GM19099 (cell line): ENCODE data around the gene RHOH.
A peak's percentile ranks its signal among the peaks of the same experiment; 100 is the strongest.

Experiments
- POLR2A ChIP-seq: IDR thresholded peaks from 3 replicates; pipeline ENCODE4 v1.6.1; 2011; ENCODE audit warnings: low read depth; ENCODE audit not compliant: insufficient read length; ENCODE audit errors: extremely low read depth

RHOH gene

DNA sequence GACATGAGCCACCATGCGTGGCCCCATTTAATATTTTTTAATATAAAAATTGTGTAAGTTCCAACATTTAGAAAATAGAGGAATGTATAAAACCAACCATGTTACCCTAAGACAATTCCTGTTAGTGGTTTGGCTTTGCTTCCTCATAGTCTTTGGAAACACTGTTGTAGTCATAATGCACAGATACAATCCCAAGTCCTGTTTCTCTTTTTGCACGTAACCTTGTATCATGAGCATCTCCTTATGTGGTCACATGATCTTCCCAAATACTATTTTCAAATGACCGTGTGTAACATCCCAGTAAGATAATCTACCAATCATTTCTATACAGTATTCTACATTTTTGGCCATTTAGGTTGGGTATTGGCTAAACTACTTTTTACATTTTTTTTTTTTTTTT, 13.9 kb upstream of the RHOH start:
- TF ChIP-seq POLR2A: no peak

DNA sequence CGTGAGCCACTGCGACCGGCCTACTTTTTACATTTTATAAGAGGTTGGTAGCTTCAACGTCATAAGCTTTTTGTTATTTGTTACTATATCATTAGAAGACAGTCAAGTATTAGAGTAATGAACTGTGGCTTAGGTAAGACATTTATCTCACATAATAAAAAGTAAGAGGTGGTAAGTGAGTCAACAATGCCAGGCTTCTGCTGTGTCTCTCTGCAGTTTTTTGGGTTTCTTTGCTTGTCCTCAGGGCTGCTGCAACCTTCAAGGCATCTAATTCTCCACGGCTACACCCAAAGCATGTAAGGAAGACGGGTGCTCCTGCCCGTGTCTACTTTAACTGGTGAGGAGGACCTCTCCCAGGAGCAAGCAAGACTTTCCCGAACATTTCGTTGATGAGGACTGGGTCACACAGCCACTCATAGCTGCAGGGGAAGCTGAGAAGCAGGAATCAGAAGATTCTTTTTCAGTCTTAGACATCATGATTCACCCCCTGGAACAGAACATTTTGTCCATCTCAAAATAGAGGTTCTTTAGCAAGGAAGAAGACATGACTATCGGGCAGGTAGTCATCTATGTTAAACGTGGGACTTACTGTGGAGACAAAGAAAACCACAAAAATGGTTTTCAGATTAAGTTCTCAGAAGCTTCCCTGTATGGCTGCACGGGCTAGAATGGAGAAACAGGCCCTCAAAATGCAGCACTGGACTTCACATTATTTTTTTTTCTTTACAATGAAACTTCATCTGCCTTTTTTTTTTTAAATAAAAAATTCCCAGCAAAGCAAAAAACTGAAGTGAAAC, 13.0 kb upstream of the RHOH start:
- TF ChIP-seq POLR2A: no peak

DNA sequence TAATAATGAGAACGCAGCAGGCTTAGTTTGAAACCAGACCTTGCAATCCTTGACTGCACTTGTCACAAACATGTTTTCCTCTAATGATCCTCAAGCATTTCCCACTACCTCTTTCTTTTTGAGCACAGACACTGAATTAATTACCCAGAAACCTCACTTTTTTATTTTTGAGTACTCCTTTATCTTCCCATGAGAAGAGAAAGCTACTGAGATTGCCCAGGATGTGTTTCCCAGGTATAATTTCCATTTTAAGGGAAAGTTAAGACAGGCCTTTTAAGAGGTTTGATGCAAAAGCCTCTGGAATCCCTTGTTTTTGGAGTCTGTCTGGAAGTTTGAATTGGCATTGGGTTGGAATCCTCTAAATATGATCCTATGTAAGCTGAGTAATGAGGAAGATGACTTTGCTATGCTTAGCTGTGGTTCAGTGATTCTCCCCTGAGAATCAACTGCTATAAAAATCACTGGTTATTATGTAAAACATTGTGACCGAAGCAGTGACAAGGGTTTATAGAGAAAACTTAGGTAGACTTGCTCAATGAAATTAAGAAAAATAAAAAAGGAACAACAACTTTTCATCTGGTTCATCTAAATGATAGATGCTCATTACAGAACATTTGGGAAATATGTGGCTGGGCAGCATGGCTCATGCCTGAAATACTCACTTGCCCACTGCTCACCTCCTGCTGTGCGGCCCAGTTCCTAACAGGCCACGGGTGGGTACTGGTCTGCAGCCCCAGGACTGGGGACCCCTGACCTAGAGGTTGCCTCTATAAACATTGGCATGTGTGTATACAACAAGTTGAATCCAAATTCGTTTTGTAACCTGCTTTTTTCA, 10.8 kb upstream of the RHOH start:
- TF ChIP-seq POLR2A: no peak

DNA sequence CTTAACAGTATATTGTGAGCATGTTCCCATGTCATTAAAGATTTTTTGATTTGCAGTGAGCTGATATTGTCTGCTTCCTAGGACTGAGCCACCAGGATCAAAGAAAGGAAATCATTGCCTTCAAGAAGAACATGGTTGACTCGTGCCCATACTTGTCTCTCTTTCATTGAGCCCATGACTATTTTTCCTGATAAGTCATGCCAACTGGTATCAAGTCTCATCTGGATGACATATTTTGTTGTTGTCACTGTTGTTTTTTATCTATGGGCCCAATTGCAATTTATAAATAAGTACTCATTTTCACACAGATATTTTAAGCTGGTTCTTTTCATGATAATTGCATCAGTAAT, 10.2 kb upstream of the RHOH start:
- no peak for TF ChIP-seq POLR2A

DNA sequence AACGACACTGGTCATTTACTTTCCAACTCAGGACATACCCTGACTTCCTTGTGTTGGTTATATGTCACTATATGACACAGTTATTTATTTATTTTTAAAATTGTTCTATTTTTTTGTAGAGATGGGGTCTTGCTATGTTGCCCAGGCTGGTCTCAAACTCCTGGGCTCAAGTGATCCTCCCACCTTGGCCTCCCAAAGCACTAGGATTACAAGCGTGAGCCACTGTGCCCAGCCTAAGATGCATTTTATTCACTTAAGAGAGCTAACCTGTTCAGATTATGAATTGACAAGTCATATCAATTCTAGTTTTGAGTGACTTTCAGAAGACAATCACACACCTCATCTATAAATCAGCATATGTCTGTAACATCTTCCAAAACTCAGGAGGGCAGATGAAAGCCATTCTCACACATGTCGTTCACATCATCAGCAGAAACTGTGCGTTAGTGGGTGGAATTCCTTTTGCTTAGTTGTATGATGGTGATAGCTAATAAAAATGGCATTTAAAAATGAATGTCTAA, 9.4 kb upstream of the RHOH start:
- no peak for TF ChIP-seq POLR2A

DNA sequence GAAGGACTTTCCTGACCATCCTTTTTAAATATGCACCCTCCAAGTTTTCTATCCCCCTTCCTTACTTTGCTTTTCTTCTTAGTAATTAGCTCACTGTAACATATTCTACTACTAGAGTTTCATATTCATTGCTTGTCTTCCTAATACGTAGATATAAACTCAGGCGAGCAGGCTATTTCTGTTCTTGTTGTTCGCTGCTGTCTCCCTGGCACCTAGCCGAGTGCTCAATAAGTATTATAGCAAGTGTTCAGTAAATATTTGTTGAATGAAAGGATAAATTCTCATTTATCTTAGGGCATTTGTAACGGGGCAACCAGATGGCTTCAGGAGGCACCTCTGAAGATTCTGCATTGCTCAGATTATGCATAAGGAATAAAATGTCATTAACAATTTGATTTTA, 6.8 kb upstream of the RHOH start:
- TF ChIP-seq POLR2A: no peak

DNA sequence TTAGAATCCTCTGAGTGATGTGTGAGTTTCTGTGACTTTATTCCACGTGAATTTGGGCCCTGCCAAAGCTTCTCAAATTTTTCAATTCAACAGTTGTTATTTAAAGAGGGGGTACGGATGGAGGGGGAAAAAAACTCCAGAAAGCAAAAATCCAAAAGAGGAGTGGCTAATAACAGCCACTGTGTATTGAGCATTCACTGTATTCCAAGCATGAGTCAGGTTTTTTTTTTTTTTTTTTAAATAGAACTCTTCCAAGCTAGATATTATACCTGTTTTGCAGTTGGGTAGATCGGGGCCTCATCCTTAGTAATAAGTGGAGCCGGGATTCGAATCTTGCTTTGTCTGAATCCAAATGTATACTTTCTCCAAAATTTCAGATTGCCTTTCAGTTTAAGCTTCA, 6.4 kb upstream of the RHOH start:
- TF ChIP-seq POLR2A: no peak

DNA sequence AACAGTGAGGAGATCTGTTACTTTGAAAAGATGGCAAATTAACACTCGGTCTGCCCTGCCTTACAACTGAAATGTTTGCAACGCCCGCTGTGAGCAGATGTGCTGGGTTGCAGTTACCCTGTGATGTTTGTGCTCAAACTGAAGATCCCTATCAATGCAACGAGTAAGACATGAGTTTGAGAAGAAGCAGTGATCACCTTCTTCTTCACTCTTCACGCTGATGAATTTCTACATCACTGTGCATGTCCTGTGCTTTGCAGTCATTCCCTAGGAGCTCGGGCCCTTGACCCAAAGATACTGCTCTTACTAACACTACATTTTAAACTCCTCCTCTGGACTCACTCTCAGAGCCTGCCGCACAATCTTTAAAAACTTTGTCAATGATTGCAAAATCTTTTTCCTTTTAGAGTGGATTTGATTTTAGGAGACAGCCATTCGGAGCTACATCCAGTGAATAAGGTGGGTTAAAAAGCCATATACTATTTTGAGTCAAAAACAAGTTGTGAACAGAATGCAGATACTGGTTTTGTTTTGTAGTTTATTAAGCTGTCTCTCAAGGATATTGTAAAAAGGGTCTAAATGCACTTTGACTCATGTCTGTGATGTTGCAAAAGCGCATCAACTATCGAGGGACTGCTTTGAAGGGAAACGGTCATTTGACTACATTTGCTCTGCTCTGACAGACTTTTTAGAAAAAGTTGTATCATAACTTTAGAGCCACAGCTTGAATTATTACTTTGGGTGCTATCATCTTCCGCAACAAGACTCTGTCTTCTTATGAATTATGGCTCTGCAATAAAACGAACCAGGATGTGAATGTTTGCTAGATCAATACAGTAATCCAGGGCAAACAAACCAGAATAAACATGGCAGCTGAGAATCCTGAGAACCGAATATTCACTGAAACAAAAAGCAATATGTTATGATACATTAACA, 5.7 kb upstream of the RHOH start:
- no peak for TF ChIP-seq POLR2A

DNA sequence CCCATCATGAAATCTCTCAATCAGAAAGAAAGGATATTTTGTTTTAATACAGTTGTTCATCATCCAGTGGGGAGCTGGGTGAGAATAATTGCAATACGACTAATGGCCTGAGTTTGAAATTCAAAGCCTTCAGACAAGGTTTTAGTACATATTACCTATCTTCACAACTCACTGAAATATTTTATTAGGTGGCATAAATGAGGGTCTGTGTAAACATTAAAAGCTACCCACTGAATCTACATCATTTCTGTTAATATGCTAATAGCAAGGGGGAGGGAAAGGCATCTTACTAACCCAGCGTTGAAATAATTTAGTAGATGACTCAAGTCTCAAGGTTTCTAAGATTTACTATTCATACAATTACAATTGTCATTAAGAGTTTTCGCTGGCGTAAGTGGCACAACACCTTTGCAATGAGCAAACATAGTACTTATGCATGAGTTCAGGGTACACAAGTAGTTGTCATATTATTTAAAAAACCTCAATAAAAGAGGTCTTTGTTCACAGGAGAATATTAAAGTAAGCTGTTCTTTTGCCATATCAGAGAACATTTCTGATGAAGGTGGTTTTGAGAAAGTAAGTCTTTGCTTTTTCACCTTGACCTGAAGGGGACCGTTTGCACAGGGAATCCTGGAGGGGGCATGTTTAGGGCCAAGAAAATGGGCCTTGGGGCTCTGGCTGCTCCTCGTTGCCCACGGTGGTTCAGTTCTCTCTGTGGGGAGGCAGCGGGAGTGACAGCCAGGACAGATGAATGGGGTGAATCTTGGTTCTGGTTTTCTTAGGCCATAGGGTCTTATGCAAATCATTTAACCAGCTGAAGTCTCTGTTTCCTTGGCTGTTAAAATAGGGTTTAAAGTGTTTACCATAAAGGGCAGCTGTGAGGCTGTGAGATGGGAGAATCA, 4.5 kb upstream of the RHOH start:
- peak; percentile 65 for TF ChIP-seq POLR2A

DNA sequence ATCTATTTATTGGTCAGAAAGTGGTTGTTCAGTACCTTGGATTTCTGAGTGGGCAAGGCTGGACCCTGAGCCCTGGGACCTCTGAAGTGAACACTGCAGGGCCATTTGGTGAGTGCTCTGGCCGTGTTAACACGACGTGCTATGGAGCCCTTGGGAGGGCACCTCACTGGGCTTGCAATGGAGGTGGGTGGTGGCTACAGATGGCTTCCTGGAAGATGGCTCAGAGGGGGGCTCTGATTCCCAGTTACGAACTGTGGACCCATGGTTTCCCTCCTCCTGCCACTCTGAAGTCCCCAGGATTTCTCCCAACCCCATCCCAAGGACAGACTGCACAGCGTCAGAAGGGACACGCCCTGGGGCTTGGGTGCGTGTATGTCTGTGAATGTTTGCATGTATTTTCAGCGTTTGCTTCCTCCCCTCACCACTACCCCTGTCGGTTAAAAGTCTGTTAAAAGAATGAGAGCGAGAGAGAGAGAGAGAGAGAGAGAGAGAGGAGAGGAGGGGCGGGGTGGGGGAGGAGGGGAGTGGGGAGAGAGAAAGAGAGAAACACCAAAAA, 3.7 kb upstream of the RHOH start:
- TF ChIP-seq POLR2A: peak; percentile 63

DNA sequence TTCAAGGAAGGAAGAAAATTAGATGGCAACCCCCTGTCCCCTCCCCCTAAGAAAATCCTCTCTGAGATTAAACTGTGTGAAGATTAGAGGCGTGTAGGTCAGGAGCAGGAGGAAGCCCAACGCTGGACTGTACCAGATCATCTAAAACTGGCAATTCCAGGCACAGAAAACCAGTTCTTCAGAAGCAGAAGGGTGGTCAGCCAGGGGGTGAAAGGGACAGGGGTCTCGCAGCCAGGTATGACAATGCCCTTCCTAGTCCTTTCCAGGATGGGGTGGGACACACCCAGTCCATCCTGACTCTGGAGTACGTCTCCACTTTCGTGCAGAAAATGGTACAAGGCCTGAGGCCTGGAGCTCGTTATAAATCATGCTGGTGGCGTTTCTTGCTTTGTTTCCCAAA, 3.3 kb upstream of the RHOH start:
- peak; percentile 10 for TF ChIP-seq POLR2A

DNA sequence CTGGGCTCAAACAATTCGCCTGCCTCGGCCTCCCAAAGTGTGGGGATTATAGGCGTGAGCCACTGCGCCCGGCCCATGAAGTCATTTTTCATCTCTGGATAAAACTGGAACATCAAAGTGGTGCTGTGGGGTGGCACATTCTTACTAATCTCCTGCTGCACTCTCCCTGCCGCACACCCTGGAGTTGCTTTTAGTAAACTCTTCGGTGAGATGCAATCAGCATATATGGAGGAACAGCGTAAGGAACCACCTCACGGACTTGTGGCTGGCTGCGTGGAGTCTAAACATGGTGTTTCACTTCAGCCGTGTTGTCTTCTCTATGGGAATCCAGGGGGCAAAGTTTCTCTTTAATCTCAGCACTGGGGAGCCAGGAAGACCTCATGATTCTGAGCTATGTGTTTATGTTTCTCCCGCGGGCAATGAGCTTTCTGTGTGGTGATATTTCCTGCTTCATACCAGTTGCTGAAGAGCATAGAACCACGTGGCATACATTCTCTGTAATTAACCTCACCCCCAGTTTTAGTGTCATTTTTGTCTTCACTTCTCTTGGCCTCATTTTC, 2.1 kb upstream of the RHOH start:
- peak; percentile 56 for TF ChIP-seq POLR2A
